Activated CD4-positive, alpha-beta memory T cell treated with anti-CD3 and anti-CD28 coated beads, Interleukin-2, amount 10 ng/mL, durations not matched to agents 7 days and 5 days (primary cell): Measurements from ENCODE around the gene CDADC1. TPM values are rescaled to one million over a fixed set of nuclear protein-coding genes. Genes with fewer than 3 reads are reported as not detected.
A peak's percentile ranks its signal among the peaks of the same experiment; 100 is the strongest.

ENCODE experiments used
- CTCF ChIA-PET: fragments of 350-600 bp; sonication (Branson Sonifier 250); formaldehyde crosslinking; loops from one replicate; lab custom pipeline; 2021; ENCODE audit warnings: antibody characterized with exemption, inconsistent platforms; lab: Charles Lee
- POLR2A ChIA-PET: fragments of 350-600 bp; sonication (Branson Sonifier 250); formaldehyde crosslinking; loops from one replicate; lab custom pipeline; 2021; ENCODE audit warnings: antibody characterized with exemption; lab: Charles Lee
- DNase-seq: peaks from one replicate; pipeline ENCODE4 v3.0.0-alpha.2; 2020
- H3K27ac Mint-ChIP-seq: one replicate; pipeline ENCODE4 v1.8.0; 2021; ENCODE audit warnings: mild to moderate bottlenecking, mixed read lengths
- H3K27me3 Mint-ChIP-seq: one replicate; pipeline ENCODE4 v1.8.0; 2021; ENCODE audit warnings: mixed read lengths
- H3K36me3 Mint-ChIP-seq: one replicate; pipeline ENCODE4 v1.8.0; 2021; ENCODE audit warnings: low read depth, mixed read lengths
- H3K4me1 Mint-ChIP-seq: one replicate; pipeline ENCODE4 v1.8.0; 2021; ENCODE audit warnings: mixed read lengths
- H3K4me3 Mint-ChIP-seq: one replicate; pipeline ENCODE4 v1.8.0; 2021; ENCODE audit warnings: mild to moderate bottlenecking, mixed read lengths
- H3K9me3 Mint-ChIP-seq: one replicate; pipeline ENCODE4 v1.8.0; 2021; ENCODE audit warnings: mixed read lengths
- total RNA-seq, 2 experiments: library from RNA; stranded (reverse); gene quantifications; one replicate each; pipeline ENCODE4 v1.2.3, GENCODE V29; 2021

The CDADC1 gene
- total RNA-seq, result 10 to 100 TPM; 12.8 to 16.7 TPM

- CTCF ChIA-PET, result interaction anchor here (0.7 to 7.0 kb wide), 9 partner anchors 8 to 32 kb away, joined by 3 to 42 read pairs (median 3); no protein-coding TSS in a partner anchor
- peak; percentile 95 for DNase-seq
- POLR2A ChIA-PET, result interaction anchor here (0.7 to 2.9 kb wide), 25 partner anchors 10 to 945 kb away, joined by 3 to 36 read pairs (median 3); partner anchors contain the start of genes CAB39L, EBPL, FNDC3A and KPNA3
- Mint-ChIP-seq H3K27me3 (peaks cover 18% of the 10 kb centered on the region), H3K27ac (peak within 1 kb of the TSS; percentile 90), H3K9me3 (no peaks in the 10 kb centered on the region), H3K4me3 (peak within 1 kb of the TSS; percentile 97), H3K36me3 (peaks cover 24% of the 10 kb centered on the region), H3K4me1 (peaks cover 43% of the 10 kb centered on the region)
Observed at GRCh38 chr13:49247643-49248621, at the start of gene CDADC1. CDADC1 (plus strand) TSS chr13:49247925; CDS start chr13:49248038, 113 bp downstream.

- Mint-ChIP-seq H3K27me3 (no peaks in the 10 kb centered on the region), H3K4me3 (no peak overlapping the region), H3K36me3 (peaks cover 46% of the 10 kb centered on the region), H3K27ac (no peak overlapping the region), H3K4me1 (no peaks in the 10 kb centered on the region), H3K9me3 (no peaks in the 10 kb centered on the region)
- no peak for DNase-seq
- CTCF ChIA-PET, result no interaction called here
- POLR2A ChIA-PET, result no interaction called here
Observed at GRCh38 chr13:49206641-49207040, 41.1 kb upstream of the CDADC1 start.

GRCh38 chr13:49208619-49209018 is 39.1 kb upstream of the CDADC1 start:
- Mint-ChIP-seq H3K36me3 (peaks cover 40% of the 10 kb centered on the region), H3K4me1 (no peaks in the 10 kb centered on the region), H3K9me3 (no peaks in the 10 kb centered on the region), H3K27me3 (no peaks in the 10 kb centered on the region), H3K4me3 (no peak overlapping the region), H3K27ac (no peak overlapping the region)
- no peak for DNase-seq
- ChIA-PET CTCF (no interaction called here), POLR2A (interaction anchor here (0.5 kb wide), 1 partner anchor 231 kb away, joined by 3 read pairs; no protein-coding TSS in a partner anchor)

- no peak for DNase-seq
- ChIA-PET POLR2A (no interaction called here), CTCF (no interaction called here)
- Mint-ChIP-seq H3K27me3 (no peaks in the 10 kb centered on the region), H3K4me1 (peaks cover 9% of the 10 kb centered on the region), H3K4me3 (no peak overlapping the region), H3K27ac (no peak overlapping the region), H3K9me3 (no peaks in the 10 kb centered on the region), H3K36me3 (peaks cover 32% of the 10 kb centered on the region)
Observed at GRCh38 chr13:49210114-49210513, 37.6 kb upstream of the CDADC1 start.

- H3K36me3 Mint-ChIP-seq, result peaks cover 30% of the 10 kb centered on the region
- H3K27ac Mint-ChIP-seq, result no peak overlapping the region
- DNase-seq, result no peak
- H3K4me1 Mint-ChIP-seq, result peaks cover 12% of the 10 kb centered on the region
- no peaks in the 10 kb centered on the region for H3K9me3 Mint-ChIP-seq
- no peak overlapping the region for H3K4me3 Mint-ChIP-seq
- ChIA-PET POLR2A (no interaction called here), CTCF (no interaction called here)
- no peaks in the 10 kb centered on the region for H3K27me3 Mint-ChIP-seq
Observed at GRCh38 chr13:49210669-49211068, 37.1 kb upstream of the CDADC1 start.

- peaks cover 17% of the 10 kb centered on the region for H3K4me1 Mint-ChIP-seq
- CTCF ChIA-PET, result no interaction called here
- no peak overlapping the region for H3K4me3 Mint-ChIP-seq
Observed at GRCh38 chr13:49213539-49213938, 34.2 kb upstream of the CDADC1 start.

GRCh38 chr13:49213997-49214916 is 33.5 kb upstream of the CDADC1 start:
- CTCF ChIA-PET, result interaction anchor here (0.9 to 1.2 kb wide), 6 partner anchors 10 to 67 kb away, joined by 3 to 13 read pairs (median 4); no protein-coding TSS in a partner anchor
- peaks cover 22% of the 10 kb centered on the region for H3K27me3 Mint-ChIP-seq
- peak overlapping the region; percentile 17 for H3K27ac Mint-ChIP-seq

More at GRCh38 chr13:49213539-49213938, 34.2 kb upstream of the CDADC1 start:
- H3K27ac Mint-ChIP-seq, result no peak overlapping the region
- DNase-seq, result no peak
- POLR2A ChIA-PET, result no interaction called here
- peaks cover 15% of the 10 kb centered on the region for H3K27me3 Mint-ChIP-seq
- peaks cover 19% of the 10 kb centered on the region for H3K36me3 Mint-ChIP-seq
- no peaks in the 10 kb centered on the region for H3K9me3 Mint-ChIP-seq

GRCh38 chr13:49214917-49215376 is 32.8 kb upstream of the CDADC1 start:
- Mint-ChIP-seq H3K4me3 (no peak overlapping the region), H3K27me3 (peaks cover 27% of the 10 kb centered on the region), H3K27ac (peak overlapping the region; percentile 17), H3K9me3 (no peaks in the 10 kb centered on the region), H3K36me3 (peaks cover 15% of the 10 kb centered on the region), H3K4me1 (peaks cover 21% of the 10 kb centered on the region)
- ChIA-PET POLR2A (interaction anchor here (1.3 kb wide), 1 partner anchor 239 kb away, joined by 4 read pairs; the partner anchor contains the start of gene FNDC3A), CTCF (interaction anchor here (0.8 to 1.2 kb wide), 7 partner anchors 10 to 66 kb away, joined by 3 to 13 read pairs (median 4); no protein-coding TSS in a partner anchor)
- DNase-seq, result peak; percentile 56

More at GRCh38 chr13:49213997-49214916, 33.5 kb upstream of the CDADC1 start:
- POLR2A ChIA-PET, result interaction anchor here (1.3 kb wide), 1 partner anchor 239 kb away, joined by 4 read pairs; the partner anchor contains the start of gene FNDC3A
- no peaks in the 10 kb centered on the region for H3K9me3 Mint-ChIP-seq
- H3K36me3 Mint-ChIP-seq, result peaks cover 19% of the 10 kb centered on the region
- no peak for DNase-seq
- H3K4me3 Mint-ChIP-seq, result no peak overlapping the region
- H3K4me1 Mint-ChIP-seq, result peaks cover 17% of the 10 kb centered on the region

GRCh38 chr13:49216334-49216733 is 31.4 kb upstream of the CDADC1 start:
- Mint-ChIP-seq H3K9me3 (no peaks in the 10 kb centered on the region), H3K27ac (no peak overlapping the region), H3K4me3 (no peak overlapping the region), H3K27me3 (peaks cover 35% of the 10 kb centered on the region), H3K4me1 (peaks cover 26% of the 10 kb centered on the region), H3K36me3 (peaks cover 7% of the 10 kb centered on the region)
- CTCF ChIA-PET, result interaction anchor here (0.6 to 1.1 kb wide), 3 partner anchors 13 to 860 kb away, joined by 3 to 4 read pairs (median 3); no protein-coding TSS in a partner anchor
- DNase-seq, result no peak
- POLR2A ChIA-PET, result interaction anchor here (1.2 kb wide), 1 partner anchor 242 kb away, joined by 4 read pairs; no protein-coding TSS in a partner anchor

- peaks cover 31% of the 10 kb centered on the region for H3K4me1 Mint-ChIP-seq
- H3K4me3 Mint-ChIP-seq, result no peak overlapping the region
- peaks cover 52% of the 10 kb centered on the region for H3K27me3 Mint-ChIP-seq
- POLR2A ChIA-PET, result no interaction called here
- no peaks in the 10 kb centered on the region for H3K36me3 Mint-ChIP-seq
- no peak for DNase-seq
- H3K27ac Mint-ChIP-seq, result no peak overlapping the region
- no peaks in the 10 kb centered on the region for H3K9me3 Mint-ChIP-seq
- CTCF ChIA-PET, result interaction anchor here (1.4 kb wide), 1 partner anchor 16 kb away, joined by 4 read pairs; no protein-coding TSS in a partner anchor
Observed at GRCh38 chr13:49217962-49218492, 29.7 kb upstream of the CDADC1 start.

GRCh38 chr13:49218493-49219051 is 29.2 kb upstream of the CDADC1 start:
- H3K4me3 Mint-ChIP-seq, result no peak overlapping the region
- H3K27ac Mint-ChIP-seq, result no peak overlapping the region
- peaks cover 31% of the 10 kb centered on the region for H3K4me1 Mint-ChIP-seq
- H3K27me3 Mint-ChIP-seq, result peaks cover 56% of the 10 kb centered on the region
- ChIA-PET POLR2A (no interaction called here), CTCF (interaction anchor here (1.4 kb wide), 1 partner anchor 16 kb away, joined by 4 read pairs; no protein-coding TSS in a partner anchor)
- no peaks in the 10 kb centered on the region for H3K9me3 Mint-ChIP-seq
- no peaks in the 10 kb centered on the region for H3K36me3 Mint-ChIP-seq
- DNase-seq, result no peak
